IMR-90 (cell line): ENCODE data around the gene ADARB2.

Source experiments
- CTCF ChIP-seq: conservative IDR thresholded peaks from 2 replicates; pipeline ENCODE4 v1.5.1; 2012; ENCODE audit warnings: mild to moderate bottlenecking, low read depth, low read length, improper control_type of control experiment
- FOS ChIP-seq: fragments of 150-350 bp; IDR thresholded peaks from 2 replicates; pipeline ENCODE4 v1.6.1; 2016; ENCODE audit warnings: low read depth, low read length
- POLR2A ChIP-seq: IDR thresholded peaks from 2 replicates; pipeline ENCODE4 v1.6.1; 2012; ENCODE audit warnings: mild to moderate bottlenecking, low read depth, low read length
- RAD21 ChIP-seq: IDR thresholded peaks from 2 replicates; pipeline ENCODE4 v1.6.1; 2012; ENCODE audit warnings: low read length, improper control_type of control experiment
- RCOR1 ChIP-seq: IDR thresholded peaks from 2 replicates; pipeline ENCODE4 v1.6.1; 2012; ENCODE audit warnings: mild to moderate bottlenecking, low read length, improper control_type of control experiment; ENCODE audit not compliant: insufficient replicate concordance

GRCh38 chr10:1229574-1229973, 507.8 kb downstream of the ADARB2 start:
- TF ChIP-seq POLR2A (no peak), RAD21 (no peak), FOS (no peak), RCOR1 (no peak), CTCF (no peak)
